HG03108 (cell line): ENCODE results near the gene PROKR1.

ENCODE experiments used
- ATAC-seq: cut with Tn5 transposase; IDR thresholded peaks from one replicate; pipeline ENCODE4 v1.9.1; 2021; ENCODE audit warnings: moderate library complexity; ENCODE audit not compliant: unreplicated experiment

Gene PROKR1

GRCh38 chr2:68695971-68696370, 52.6 kb downstream of the PROKR1 start:
- ATAC-seq, result no peak

DNA sequence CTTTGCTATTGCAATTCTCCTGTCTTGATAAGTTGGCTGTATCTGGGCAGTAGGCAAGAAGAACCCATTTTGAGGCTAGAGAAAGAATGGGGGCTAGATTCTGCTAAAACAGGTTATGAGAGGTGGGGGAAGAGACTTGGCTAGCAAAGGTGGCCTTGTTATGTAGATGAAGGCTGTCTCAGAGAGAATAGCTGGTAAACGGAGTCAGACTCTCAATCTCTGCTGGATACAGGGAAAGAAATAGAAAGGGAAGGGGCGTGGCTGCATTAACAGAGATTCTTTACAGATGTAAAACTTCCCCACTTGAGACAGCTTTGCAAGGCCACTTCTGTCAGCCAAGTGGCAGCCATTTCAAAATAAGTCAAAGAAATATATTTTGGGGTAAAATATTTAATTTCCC, 53.2 kb downstream of the PROKR1 start:
- no peak for ATAC-seq

DNA sequence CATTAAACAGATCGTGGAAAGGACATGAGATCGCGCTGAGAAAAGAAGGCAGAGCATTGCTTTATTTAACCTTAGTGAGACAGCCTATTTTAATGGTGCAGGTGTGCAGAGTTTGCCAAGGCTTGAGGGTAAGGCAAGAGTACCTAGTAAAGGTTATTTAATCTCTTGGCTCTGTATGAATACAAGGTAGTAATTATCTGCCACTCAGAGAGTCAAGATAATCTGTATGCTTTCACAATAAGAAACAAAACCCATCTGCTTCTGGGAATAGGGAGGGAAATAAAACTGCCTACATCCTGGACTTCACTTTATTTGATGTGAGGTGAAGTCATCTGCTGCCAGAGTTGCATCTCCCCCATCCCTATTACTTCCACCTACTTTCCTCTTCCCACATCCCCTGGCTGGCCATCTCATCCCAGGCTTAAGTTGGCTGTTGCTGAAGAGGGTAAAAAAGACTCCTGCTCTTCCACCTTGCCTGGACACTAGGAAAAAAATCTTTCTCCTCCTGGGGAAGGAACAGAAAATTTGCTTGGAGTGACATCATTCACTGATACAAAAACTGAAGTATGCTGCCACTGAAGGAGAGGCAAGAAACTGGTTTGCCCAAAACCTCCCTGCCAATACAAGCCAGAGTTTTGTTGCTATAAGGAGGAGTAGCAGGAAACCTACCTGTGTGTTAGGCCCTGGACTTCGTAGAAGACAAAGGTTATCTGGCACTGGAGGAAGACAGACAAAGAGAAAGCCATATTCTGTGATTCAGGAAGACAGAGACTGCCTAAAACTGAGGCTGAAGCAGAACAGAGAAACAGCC, 55.4 kb downstream of the PROKR1 start:
- no peak for ATAC-seq

DNA sequence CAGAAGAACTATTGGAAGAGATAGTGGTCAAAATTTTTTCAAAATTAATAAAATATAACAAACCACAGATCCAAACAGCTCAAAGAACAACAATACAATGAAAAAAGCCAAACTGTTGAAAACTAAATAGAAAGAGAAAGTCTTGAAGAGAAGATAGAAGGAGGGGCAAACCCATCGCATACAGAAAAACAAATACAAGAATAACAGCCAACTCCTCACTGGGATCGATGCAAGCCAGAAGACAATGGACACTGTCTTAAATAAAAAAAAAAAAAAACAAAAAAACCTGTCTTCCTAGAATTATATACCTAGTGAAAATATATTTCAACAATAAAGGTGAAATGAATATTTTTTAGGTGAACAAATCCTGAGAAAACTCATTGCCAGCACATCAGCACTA, 57.2 kb downstream of the PROKR1 start:
- ATAC-seq, result no peak

GRCh38 chr2:68706637-68707036, 63.3 kb downstream of the PROKR1 start:
- ATAC-seq, result no peak
